Stimulated activated CD4-positive, alpha-beta T cell treated with anti-CD3 and anti-CD28 coated beads, TNF-alpha, amount 100 ng/mL, for 48 hours (primary cell): ENCODE data around the gene AKTIP.
"Not testable (repeated sequence)": the region's sequence is repeated elsewhere in the genome, so short reads cannot be mapped to it uniquely, and the experiment has no call there.

Experiments
- DNase-seq, 3 donors: peaks; one replicate each; pipeline ENCODE4 v3.0.0-alpha.2; 2020; ENCODE audit warnings: low read depth in 3 of 3

Gene AKTIP

GRCh38 chr16:53502331-53503269 lies at the start of gene AKTIP:
Gene AKTIP (minus strand): TSS chr16:53503209. CDS start chr16:53500259, 2,950 bp downstream.
- DNase-seq: peak in 1 of 3 donors; percentile 61

- peak; percentile 9 to 19 (median 17) for DNase-seq
These were observed 47.1 kb upstream of the AKTIP start for GRCh38 chr16:53549970-53550690.

DNA sequence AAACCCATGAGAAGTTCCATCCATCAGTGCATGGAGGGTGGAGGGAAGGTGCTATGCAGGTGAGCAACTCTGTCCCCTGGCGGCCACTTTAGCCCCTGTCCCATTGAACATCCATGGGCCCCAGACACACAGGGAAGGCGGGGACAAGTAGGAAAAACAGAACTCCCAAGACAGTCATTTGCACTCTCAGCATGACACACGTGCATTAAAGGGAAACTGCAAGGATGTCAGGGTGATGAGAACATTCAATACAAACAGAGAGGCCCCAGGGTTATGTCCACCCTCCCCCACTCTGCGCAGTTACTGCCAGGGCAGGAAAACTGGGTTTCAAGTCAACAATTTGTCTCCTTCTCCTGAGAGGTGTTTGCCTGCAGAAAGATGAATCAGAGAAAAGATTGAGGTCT lies 44.0 kb upstream of the AKTIP start:
- DNase-seq: no peak

DNA sequence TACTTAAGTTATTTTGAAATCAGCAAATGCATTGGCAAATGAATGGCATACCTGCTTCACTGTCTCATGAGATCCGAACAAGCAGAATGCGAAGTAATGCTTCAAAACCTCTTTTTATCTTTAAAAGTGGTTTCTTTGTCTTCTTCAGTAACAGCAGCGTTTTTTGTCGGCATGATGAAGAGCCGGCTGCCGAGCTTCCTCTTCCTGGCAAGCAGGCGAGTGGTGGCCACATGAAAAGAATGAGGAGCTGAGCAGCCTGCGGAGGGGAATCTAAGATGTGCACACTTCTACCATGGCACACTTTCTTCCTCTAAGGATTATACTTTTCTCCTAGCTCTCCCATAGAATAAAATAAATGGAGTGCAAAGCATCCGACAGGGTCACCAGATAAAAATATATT lies 42.4 kb upstream of the AKTIP start:
- peak in 1 of 3 donors; percentile 16 for DNase-seq

GRCh38 chr16:53542283-53542682 lies 39.3 kb upstream of the AKTIP start:
- no peak for DNase-seq

GRCh38 chr16:53541326-53541725 lies 38.3 kb upstream of the AKTIP start:
- DNase-seq: no peak

GRCh38 chr16:53539759-53540718 lies 37.0 kb upstream of the AKTIP start:
- not testable (repeated sequence) for DNase-seq

DNA sequence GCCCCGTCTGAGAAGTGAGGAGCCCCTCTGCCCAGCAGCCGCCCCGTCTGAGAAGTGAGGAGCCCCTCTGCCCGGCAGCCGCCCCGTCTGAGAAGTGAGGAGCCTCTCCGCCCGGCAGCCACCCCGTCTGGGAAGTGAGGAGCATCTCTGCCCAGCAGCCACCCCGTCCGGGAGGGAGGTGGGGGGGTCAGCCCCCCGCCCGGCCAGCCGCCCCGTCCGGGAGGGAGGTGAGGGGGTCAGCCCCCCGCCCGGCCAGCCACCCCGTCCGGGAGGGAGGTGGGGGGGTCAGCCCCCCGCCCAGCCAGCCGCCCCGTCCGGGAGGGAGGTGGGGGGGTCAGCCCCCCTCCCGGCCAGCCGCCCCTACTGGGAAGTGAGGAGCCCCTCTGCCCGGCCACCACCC lies 36.3 kb upstream of the AKTIP start:
- not testable (repeated sequence) for DNase-seq

DNA sequence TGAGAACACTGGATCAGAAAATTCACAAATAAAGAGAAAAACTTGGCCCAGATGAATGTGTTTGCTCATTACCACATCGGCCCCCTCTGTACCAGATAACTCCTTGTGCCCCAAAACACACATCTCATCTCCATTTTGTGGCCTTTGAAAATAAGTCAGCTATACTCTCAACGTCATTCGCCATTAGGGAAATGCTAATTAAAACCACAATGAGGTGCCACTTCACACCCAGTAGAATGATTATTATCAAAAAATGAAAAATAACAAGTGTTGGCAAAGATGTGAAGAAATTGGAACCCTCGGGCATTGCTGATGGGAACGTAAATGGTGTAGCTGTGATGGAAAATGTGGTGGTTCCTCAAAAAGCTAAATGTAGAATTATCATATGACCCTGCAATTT lies 34.6 kb upstream of the AKTIP start:
- DNase-seq: no peak

DNA sequence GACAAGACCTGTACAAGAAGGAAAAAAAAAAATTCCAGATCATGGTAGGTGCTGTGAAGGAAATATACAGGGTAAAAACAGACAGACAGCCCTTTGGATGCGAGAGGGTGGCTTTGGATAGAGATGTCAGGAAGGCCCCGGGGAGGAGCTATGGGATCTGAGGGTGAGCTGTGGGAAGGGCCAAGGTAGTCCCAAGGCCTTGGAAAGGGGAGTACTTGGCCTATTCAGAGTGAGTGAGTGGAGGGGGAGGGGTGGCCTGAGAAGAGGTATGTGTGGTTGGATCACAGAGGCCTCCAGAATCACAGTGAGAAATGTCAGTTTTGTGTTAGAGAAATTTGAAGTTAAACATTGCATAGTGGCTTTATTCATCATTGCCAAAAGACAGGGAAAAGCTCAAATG lies 31.2 kb upstream of the AKTIP start:
- no peak for DNase-seq

GRCh38 chr16:53530741-53531140 lies 27.7 kb upstream of the AKTIP start:
- no peak for DNase-seq

- DNase-seq: no peak
These were observed 27.0 kb upstream of the AKTIP start for GRCh38 chr16:53530046-53530445.

GRCh38 chr16:53529513-53529912 lies 26.5 kb upstream of the AKTIP start:
- no peak for DNase-seq

- no peak for DNase-seq
These were observed 25.8 kb upstream of the AKTIP start for GRCh38 chr16:53528797-53529196.

DNA sequence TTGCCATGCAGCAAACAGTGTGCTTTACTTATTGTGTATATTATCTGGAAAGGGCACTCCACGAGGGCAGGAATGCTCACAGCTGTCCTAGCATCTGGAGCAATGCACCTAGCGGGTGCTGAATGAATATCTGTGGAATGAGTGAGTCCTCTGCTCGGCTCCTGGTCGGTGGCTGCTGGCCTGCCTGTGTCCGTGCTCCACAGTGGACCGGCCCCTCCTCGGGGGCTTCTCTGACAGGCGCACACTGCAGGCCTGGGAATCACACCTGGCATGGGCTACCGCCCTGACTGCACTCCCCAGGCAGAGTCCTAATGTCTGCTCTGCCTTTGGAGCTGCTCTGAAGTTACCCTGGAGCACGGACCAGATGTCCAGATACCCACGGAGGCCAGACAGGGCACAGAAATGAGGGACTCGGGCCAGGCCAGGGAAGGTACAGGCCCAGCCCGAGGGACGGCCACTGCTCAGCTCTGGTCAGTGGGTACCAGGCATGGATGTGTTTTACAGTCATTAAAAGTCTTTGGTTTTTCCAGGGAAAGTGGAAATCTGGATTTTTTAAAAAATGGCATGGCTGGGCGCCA lies 21.1 kb upstream of the AKTIP start:
- DNase-seq: no peak

DNA sequence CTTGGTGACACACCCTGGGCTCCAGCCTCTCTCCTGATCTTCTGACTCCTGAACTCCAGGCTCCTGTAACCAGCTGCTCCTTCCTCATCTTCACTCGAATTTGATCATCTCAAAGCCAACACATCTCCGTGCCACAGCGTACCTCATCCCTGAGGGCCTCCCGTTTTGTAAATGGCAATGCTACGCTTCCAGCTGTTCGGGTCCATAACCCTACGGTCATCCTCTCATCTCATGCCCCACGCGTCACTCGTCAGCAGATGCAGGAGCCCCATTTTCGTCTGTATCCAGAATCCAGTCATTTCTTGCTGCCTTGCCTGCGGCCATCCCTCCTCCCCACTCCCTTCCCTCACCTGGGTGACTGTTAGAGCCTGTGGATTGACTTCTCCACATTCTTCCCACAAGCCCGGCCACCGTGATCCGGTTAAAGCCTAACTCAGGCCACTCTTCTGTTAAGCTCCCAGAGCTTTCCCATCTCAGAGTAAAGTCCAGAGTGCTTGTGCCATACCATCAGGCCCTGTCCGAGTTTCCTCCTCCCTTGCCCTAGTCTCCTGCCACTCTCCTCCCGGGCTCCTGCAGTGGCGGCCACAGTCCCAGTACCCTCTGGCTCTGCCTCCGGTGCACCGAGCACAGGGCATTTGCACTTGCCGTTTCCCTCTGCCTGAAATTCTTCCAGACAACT lies 20.3 kb upstream of the AKTIP start:
- DNase-seq: no peak

DNA sequence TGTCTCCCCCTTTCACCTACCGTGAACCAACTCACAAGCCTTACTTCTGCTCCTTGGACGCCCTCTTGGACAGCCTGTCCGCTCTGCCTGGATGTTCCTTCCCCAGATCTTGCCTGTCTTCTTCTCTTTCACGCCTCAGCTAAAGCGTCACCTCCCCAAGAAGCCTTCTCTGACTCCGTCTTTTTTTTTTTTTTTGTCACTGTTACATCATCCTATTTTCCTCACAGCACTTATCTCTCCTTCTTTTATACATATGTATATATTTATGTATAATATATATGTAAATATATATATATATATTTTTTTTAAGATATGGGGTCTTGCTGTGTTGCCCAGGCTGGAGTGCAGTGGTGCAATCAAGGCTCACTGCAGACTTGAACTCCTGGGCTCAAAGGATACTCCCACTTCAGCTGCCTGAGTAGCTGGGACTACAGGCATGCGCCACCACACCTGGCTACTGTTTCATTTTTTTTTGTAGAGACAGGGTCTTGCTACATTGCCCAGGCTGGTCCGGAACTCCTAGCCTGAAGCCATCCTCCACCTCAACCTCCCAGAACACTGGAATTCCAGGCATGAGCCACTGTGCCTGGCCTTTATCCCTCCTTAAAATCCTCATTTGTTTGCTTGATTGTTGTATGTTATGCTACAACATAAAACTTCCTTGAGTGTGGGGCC lies 16.5 kb upstream of the AKTIP start:
- no peak for DNase-seq

- peak in 1 of 3 donors; percentile 65 for DNase-seq
These were observed 15.8 kb upstream of the AKTIP start for GRCh38 chr16:53518550-53519416.

DNA sequence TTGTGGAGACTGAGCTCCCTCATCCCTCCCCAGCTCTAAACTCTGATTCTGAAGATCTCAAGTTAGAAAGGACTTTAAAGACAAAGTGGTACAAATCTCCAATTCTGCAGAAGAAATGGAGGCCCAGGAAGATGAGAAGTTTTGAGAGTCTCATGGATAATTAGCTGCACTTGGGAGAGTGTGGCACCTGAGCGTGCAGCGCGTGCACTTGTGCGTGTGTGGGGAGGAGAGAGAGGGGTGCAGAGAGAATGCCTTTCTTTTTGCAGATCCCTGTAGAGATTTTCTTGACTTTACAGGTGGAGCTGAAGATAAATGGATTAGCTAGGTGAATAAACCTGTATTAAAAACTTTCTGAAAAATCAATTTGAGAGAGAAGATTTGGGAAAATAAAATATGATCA lies 14.8 kb upstream of the AKTIP start:
- DNase-seq: no peak
